Activated CD4-positive, alpha-beta T cell treated with anti-CD3 and anti-CD28 coated beads, Interleukin-2, amount 50 U/mL, for 24 hours (primary cell): ENCODE data around the gene ZSCAN30.
A peak's percentile ranks its signal among the peaks of the same experiment; 100 is the strongest.

Experiments
- DNase-seq, 2 donors: peaks; one replicate each; pipeline ENCODE4 v3.0.0-alpha.2; 2020; ENCODE audit warnings: low read depth in 1 of 2, low spot score in 1 of 2

Gene ZSCAN30

DNA sequence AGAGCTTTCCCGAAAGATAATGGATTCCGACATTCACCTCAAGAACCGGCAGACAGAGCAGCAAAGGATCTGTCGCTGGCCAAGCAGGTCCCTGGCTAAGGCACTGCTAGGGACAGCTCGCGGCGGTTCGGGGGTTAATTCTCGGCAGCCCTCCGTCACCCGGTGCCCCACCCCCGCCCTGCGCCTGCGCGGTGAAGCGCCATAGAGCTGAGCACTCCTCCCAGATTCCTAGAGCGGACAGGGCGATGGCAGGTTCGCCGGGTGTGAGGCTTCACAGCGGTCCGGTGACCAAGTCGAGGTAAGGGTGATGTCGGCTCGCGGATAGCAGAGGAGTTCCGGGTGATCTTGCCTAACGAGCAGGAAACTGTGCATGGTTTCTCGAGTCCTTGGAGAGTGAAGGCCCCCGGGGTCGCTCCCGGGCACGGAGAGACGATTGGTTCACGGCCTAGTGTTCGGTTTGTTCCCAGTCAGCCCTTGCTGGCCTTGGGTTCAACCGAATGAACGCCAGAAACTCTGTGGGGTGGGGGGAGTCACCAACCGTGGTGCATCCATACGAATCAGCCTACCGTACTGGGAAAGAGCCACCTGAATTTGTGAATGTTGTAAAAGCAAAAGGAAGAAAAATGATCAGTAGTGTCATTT is at the start of gene ZSCAN30:
ZSCAN30 (minus strand) TSS at position 136 of the 642 bp plus-strand sequence. CDS start 25,877 bp downstream, outside the sequence.
- DNase-seq = peak; percentile 92 to 94

DNA sequence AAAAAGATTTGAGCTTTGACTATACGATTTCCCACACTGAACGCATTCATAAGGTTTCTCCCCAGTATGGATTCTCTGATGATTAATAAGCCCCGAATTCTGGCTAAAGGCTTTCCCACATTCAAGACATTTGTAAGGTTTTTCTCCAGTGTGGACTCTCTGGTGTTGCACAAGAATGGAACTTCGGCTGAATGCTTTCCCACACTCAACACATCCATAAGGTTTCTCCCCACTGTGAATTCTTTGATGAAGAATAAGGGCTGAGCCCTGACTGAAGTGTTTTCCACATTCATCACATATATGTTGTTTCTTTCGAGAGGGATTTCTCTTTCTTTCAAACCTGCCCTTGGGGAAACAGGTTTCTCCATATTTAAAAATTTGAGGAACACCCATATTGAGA is 47.3 kb upstream of the ZSCAN30 start:
- no peak for DNase-seq

DNA sequence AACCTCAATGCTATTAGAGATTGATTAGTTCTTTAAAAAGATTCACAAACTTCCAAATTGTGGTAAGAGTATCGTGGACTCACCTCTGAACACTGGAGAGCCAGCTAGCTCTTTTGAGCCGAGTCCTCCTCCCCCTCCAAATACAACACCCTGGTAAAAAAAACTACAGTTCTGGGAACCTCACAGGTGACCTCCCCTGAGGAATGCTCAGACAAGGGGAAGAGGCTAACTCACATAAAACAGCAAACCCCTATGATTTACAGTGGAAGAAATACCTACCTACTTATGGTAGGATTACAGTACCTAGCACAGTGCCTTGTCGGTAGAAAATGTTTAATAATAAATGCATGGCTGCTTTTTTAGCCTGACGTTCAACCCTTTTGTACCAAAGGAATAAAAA is 45.8 kb upstream of the ZSCAN30 start:
- no peak for DNase-seq

DNA sequence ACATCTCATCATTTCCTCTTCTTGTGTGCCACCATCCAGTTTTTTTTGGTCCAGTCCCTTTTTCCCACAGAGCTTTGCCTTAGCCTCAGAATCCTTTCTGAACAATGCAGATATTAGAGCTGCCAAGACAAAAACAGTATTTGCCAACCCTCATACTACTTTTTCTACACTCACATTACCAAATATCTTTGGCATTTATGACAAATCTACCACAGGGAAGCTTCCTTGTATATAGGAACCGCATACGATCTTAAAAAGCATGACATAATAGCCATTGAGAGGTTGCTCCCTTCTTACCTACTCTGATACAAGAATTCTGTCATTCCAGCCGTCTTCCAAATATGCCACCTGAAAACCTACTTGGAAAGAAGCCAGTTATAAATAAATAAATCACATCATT is 44.8 kb upstream of the ZSCAN30 start:
- no peak for DNase-seq

DNA sequence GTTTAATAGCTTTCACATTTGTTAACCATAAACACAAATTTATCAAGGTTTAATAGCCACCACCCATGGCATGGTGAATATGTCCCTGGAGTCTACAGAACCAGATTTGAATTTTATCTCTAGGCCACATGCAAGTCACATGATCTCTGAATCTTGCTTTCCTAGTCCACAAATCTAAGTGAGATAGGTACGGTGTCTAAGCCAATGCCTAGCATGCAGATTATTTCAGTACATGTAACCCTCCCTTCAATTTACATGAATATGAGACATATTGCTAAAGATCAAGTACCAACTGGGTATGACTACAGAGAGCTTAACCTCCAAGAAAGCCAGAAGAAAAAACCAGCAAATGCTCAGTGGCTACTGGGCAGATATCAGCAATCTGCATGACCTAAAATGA is 44.2 kb upstream of the ZSCAN30 start:
- no peak for DNase-seq

DNA sequence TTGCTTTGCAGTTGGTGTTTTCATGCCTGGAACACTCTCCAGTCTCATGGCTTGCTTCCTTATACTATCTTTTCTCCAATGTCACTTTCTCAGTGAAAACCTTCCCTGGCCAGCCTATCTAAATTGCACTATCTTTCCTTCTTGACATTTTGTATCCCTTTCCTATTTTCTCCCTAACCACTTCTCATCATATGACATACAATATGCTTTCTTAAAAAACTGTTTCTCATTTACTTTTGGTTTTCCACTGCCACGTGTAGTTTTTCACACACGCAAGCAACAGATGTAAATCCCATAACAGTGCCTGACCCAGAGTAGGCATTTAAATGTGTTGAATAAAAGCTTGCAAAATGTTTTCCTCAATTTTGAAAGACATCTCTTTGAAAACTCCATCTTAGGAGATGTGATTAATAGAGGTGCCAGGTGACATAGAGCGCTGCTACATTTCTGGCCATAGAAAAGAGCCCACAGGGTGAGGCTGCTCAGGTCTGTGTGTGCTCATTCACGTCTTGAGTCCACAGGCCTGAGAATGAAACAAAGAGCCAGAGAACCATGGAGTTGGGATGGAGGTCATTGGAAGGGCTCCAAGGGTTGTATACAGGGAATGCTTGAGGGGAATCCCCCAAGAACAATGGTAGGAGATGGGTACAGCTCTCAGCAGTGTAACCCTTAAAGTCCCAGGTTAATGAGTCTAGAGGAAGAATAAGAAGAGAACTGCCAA is 41.5 kb upstream of the ZSCAN30 start:
- no peak for DNase-seq

DNA sequence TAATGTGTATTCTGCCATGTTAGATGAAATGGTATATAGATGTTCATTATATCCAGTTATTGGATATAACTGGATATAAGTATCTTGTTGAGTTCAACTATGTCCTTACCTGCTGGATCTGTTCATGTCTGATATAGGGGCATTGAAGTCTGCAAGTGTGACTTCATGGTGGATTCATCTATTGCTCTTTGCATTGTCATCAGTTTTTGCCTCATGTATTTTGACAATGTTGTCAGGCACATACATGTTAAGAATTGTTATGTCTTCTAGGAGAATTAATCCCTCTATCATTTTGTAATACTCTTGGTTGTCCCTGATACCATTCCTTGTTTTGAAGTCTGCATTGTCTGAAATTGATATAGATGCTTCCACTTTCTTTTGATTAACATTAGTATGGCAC is 38.8 kb upstream of the ZSCAN30 start:
- no peak for DNase-seq

DNA sequence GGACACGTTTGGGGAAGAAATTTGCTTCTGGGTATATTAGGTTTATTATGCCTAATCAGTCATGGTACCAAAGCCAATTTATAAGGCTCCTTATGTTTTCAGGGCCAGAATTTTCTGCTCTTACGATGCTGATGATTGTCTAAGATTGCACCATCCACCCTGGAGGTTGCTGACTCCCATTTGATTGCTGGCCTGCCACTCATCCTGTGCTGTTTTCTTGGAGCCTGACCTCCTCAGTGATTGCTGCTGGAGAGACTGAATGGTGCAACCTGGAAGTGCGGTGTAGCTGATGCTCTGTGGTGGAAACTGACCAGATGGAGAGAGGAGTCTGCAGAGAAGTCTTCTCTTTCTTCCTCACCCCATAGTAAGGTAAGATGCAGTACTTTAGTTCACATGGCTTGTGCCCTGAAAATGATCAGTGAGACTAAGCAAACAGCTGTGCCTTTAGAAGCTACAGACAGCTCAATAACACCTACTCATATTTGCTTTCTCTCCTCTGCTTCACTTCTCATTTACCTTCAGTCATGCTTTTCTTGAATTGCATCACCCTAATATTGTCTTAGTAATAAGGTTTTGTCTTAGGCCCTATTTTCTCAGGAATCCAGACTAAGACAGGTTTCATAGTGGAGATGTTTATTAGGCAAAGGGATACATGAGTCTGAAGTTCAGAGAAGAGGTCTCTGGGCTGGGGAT is 36.8 kb upstream of the ZSCAN30 start:
- no peak for DNase-seq

DNA sequence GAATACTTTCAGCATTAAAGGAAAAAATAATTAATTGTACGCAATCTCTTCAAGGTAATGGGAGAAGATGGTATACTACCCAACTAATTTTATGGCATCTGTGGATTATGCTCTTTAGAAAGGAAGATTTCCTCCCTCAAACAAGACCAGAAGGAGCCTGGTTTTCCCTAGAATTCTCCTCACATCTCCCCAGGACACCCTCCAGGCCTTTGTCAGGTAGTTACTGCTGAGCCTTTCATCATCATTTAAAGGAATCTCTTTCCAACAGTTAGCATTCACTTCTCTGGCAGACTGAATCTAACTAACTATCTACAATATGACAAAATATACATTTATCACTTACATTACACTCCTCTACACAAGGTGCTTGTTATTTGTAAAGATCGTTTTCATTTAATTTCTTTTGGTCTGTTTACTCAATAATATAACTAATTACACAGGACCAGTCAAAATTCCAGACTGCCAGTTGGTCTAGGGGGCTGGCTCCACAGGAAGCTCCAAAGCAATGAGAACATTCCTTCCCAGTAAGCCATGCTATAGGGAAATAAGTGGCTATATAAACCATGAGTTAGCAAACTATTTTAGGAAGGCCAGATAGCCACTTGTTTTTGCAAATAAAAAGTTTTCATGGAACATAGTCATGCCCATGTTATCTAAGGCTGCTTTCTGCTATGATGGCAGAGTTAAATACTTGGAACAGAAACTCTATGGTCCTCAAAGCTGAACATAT is 35.1 kb upstream of the ZSCAN30 start:
- DNase-seq = no peak

DNA sequence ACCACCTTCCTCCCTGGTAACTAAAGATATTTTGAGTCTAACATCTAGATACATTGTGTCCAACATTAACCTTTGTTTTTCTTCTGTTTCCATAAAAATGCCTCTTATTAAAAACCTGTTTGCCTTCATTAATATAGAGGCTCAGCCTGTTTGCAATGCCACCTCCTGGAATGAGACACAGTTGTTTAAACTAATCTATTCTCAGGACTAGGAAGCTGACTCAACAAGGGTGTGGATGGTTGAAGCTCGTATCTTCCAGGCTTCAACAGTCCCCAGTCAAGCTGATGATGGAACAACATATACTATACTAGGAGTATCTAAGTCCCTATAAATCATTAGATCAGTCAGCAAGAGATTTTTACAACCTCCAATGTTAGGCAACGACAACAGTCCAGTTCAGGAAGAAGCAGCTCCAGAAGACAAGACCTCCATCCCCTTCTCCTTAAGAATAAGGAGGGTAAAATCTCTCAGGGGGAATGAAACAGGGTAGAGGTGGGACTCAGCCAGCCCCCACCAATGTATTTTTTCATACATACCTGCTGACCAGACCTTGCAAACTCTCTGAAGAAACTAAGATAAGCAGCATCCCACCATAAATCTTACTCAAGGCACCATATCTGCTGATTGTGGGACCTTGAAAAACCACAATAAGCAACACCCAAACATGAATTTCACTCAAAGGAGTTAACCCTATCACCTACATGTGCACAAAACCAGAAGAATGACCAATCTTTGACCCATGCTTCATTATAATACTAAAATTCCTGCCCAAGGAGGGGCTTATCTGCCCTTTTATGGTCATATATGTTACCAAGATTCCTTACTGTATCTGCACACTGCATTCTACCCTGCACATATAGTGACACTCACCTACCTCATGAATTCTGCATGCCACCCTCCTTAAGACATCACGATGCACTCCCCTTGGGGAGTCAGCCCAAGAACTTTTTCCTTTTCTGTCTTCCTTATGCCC is 32.7 kb upstream of the ZSCAN30 start:
- no peak for DNase-seq

DNA sequence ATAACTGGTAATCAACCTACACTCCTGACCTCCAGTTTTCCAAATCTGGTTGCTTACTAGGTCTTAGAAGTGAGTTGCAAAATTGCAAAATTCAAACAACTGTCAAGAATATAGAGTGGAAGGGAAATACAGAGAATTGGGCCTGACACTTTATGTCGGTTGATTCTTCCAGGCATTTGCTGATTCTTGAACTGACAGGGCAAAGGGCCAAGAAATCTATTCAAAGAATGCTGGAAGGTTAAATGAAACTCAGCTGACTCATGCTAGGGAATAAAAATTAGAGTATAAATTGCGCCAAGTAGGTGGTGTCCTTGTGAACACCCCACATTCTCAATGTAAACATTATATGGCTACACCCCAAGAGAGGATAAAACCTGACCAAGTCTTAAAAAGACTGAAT is 21.5 kb upstream of the ZSCAN30 start:
- no peak for DNase-seq

DNA sequence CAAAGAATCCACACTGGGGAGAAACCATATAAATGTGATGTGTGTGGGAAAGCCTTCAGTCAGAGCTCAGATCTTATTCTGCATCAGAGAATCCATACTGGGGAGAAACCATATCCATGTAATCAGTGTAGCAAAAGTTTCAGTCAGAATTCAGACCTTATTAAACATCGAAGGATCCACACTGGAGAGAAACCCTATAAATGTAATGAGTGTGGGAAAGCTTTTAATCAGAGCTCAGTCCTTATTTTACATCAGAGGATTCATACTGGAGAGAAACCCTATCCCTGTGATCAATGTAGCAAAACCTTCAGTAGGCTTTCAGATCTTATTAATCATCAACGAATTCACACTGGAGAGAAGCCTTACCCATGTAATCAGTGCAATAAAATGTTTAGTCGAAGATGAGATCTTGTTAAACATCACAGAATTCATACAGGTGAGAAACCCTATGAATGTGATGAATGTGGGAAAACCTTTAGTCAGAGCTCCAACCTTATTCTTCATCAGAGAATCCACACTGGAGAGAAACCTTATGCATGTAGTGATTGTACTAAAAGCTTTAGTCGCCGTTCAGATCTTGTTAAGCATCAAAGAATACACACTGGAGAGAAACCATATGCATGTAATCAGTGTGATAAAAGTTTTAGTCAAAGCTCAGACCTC is 16.7 kb upstream of the ZSCAN30 start:
- DNase-seq = no peak

DNA sequence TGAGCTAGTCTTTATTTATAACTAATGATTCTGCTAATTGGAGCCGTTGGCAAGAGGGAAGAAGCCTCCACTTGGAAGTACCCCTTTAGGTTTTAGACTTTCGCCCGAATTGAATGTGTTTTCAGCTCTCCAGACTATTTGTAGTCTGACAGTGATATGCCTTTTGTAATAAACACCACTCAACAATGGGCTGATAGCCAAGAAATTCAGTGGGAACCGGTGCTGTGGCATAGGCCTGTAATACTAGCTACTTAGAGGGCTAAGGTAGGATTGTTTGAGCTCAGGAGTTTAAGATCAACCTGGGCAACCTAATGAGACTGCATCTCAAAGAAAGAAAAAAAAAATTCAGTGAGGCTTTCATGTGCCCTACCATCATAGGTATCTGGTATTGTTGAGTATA is 13.6 kb upstream of the ZSCAN30 start:
- DNase-seq = no peak

DNA sequence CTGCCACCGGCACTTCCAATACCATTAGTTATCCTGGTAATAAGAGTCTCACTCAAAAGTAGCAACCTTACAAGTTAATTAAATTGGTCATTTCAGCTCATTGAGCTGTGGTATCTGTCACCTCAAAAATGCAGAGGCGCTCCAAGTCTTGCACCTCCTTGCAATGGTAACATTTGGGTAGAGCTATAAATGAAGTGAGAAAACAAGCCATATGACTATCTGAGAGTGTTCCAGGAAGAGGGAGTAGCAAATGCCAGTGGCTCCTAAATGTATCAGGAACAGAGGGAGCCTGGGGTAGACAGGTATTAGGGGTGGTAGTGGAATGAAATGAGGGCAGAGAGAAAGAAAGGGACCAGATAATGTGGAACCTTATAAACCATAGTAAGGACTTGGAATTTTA is 6.0 kb upstream of the ZSCAN30 start:
- no peak for DNase-seq

DNA sequence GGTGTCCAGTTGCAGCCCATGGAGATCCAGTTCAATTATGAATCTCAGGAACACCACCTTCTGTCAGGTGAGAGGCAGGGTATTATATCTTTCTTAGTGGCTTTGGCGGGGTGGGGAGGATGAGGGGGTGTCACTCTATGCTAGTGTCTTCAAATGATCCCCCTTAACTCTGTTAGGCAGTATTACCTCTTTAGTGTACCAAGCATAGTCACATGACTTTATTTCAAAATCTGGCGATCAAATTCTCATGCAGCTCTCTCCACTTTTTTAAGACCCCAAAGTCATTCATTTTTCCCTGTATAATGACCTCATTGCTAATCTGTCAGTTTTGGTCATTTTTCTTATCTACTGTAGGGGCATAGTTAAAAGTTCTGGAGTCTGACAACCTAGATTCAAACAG is 1.1 kb upstream of the ZSCAN30 start:
- DNase-seq = no peak

DNA sequence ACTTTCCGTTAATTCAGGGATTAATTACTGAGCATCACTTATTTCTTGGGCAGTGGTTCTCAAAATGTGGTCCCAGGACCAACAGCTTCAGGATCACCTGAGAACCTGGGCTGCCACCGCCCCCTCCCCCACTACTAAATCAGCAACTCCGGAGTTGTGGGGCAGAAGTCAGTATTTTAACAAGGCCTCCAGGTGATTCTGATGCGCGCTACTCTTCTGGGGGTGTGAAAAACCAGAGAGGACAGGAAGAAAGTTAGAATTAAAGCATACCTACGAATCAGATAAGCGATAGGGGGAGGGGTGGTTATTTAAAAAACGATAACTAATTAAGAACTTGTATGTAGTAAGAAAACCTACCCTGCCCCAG is 319 bp downstream of the ZSCAN30 start:
- peak in 1 of 2 donors; percentile 6 for DNase-seq

DNA sequence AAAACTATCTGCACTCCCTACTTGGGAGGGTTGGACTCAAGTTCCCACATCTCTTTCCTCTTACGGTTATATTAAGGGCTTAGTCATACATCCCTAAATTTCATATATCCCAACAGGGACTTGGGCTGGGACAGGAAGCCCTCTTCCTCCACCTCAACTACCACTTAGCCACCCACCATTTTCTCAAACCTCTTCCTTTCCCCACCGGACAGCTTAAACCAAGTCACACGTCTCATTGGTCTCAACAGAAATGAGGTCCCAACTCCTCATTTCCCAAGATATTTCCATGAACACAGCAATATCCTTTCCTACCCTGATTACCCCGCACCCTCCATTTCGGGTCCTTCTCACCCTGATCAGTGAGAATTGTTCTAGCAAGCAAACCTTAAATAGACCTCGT is 736 bp downstream of the ZSCAN30 start:
- no peak for DNase-seq

DNA sequence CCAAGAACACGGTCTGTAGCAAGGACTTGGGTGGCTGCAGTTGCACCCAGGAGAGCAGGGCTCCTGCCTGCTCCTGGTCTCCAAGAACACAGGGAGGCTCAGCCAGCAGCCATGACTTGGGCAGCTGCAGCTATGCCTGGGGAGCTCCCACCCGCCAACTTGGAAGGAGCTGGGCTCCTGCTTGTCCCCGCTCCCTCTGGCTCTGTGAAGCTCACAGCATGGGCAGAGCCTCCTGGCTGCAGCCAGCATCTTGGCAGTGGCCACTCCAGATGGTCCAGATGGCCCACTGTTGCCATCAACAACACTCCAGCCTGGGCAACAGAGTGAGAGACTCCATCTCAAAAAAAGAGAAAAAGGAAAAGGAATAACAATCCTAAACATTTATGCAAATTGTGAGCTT is 5.2 kb downstream of the ZSCAN30 start:
- DNase-seq = no peak

DNA sequence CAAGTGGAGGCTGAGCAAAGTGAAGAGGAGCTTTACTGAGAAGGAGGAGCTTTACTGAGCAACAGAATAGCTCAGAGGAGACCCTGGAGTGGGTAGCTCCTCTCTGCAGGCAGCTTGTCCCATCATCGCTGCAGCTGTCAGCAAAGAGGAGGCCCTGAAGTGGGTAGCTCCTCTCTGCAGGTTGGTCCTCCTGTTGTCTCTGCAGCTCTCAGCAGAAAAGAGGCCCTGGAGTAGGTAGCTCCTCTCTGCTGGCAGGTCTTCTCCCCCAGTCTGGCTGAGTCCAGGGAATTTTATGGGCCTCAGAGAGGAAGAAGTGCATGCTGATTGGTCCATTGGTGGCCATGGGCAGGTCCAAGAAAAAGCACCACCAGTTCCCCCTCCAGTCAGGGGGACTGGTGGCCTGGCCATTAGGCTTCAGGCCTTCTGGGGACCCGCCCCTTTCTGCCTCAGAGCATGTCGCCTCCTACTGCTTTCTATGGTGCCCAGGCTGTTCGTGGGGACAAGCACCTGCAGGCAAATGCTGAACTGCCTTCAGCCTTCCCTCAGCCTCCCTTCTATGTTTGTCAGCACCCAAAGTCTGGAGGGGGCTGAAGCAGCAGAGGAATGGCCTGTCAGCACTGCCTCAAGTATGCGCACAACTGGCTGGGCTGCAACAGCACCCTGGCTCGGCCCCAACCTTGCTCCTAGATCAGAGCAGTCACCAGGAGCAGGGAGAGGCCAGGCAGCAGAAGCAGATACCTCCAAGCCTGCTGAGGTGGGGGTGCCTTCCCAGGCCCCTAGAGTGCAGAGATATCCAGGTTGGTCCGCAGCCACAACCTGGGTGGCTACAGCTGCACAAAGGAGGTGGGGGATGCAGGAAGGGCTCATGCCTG is 5.9 kb downstream of the ZSCAN30 start:
- DNase-seq = no peak
